ENCODE results near the gene CASZ1. TPM values are rescaled to one million over a fixed set of nuclear protein-coding genes. Genes with fewer than 3 reads are reported as not detected.

Gene CASZ1
- total RNA-seq, 4 donors from 2014 or later, result 39.1 to 215 (median 115) TPM

GRCh38 chr1:10756842-10757241 lies 39.6 kb downstream of the CASZ1 start:
- no peaks in the 10 kb centered on the region for H3K9me3 ChIP-seq
- WGBS, 2 donors (ENCODE audit: low coverage in 1 of 2), result 78 to 96% methylated on average over 4 to 10 of the region's 10 CpGs
- H3K4me3 ChIP-seq, result no peak overlapping the region
- no peak for DNase-seq
- no peaks in the 10 kb centered on the region for H3K36me3 ChIP-seq
- peaks cover 45 to 63% (median 62%) of the 10 kb centered on the region in 4 donors for H3K4me1 ChIP-seq
- intact Hi-C loops (cut with DNase I; ENCODE audit: low total_unique reads), result no loop called here
- no peak for TF ChIP-seq POLR2AphosphoS5 (IDR thresholded peaks at IDR 0.05)
- TF ChIP-seq POLR2A (IDR thresholded peaks at IDR 0.05), result no peak
- TF ChIP-seq EP300 (IDR thresholded peaks at IDR 0.05; ENCODE audit: low read depth), result no peak
- TF ChIP-seq CTCF (IDR thresholded peaks at IDR 0.05), result no peak
- H3K27ac ChIP-seq, result peak overlapping the region; percentile 80 to 87 (median 86)
- in situ Hi-C loops (cut with MboI; ENCODE audit: low pct_ligation_motif_present in 1 of 4, low pct_unique_long_range_greater_than_20kb in 1 of 4, low sequenced_read_pairs in 3 of 4), result no loop called here
- no peaks in the 10 kb centered on the region for H3K27me3 ChIP-seq

- WGBS, 2 donors (ENCODE audit: low coverage in 1 of 2), result 12% methylated on average over 16 of the region's 23 CpGs; no CpG with 5 or more reads in 1 of the 2 donors
- intact Hi-C loops (cut with DNase I; ENCODE audit: low total_unique reads) (no loop called here), in situ Hi-C loops (cut with MboI; ENCODE audit: low pct_ligation_motif_present in 1 of 4, low pct_unique_long_range_greater_than_20kb in 1 of 4, low sequenced_read_pairs in 3 of 4) (no loop called here)
- peak overlapping the region; percentile 80 to 87 (median 86) for H3K27ac ChIP-seq
- H3K4me3 ChIP-seq, result no peak overlapping the region
- DNase-seq, result peak; percentile 90
- H3K9me3 ChIP-seq, result no peaks in the 10 kb centered on the region
- peaks cover 38 to 56% (median 54%) of the 10 kb centered on the region in 4 donors for H3K4me1 ChIP-seq
- H3K36me3 ChIP-seq, result no peaks in the 10 kb centered on the region
- TF ChIP-seq POLR2AphosphoS5 (IDR thresholded peaks at IDR 0.05), result peak; percentile 64 to 91 (median 85)
- TF ChIP-seq CTCF (IDR thresholded peaks at IDR 0.05), result no peak
- peak; percentile 78 for TF ChIP-seq POLR2A (IDR thresholded peaks at IDR 0.05)
- H3K27me3 ChIP-seq, result no peaks in the 10 kb centered on the region
Observed at GRCh38 chr1:10755970-10756521, 40.4 kb downstream of the CASZ1 start.

GRCh38 chr1:10754568-10755329 lies 41.7 kb downstream of the CASZ1 start:
- Histone ChIP-seq H3K36me3 (no peaks in the 10 kb centered on the region), H3K9me3 (no peaks in the 10 kb centered on the region), H3K4me1 (peaks cover 28 to 43% (median 41%) of the 10 kb centered on the region in 4 donors), H3K27ac (no peak overlapping the region), H3K4me3 (no peak overlapping the region), H3K27me3 (no peaks in the 10 kb centered on the region)
- DNase-seq, result no peak
- in situ Hi-C loops (cut with MboI; ENCODE audit: low pct_ligation_motif_present in 1 of 4, low pct_unique_long_range_greater_than_20kb in 1 of 4, low sequenced_read_pairs in 3 of 4), result no loop called here
- intact Hi-C loops (cut with DNase I; ENCODE audit: low total_unique reads), result no loop called here
- 10 to 78% methylated on average over 2 to 24 of the region's 24 CpGs for WGBS, 2 donors (ENCODE audit: low coverage in 1 of 2)
- TF ChIP-seq POLR2A (IDR thresholded peaks at IDR 0.05), result no peak
- no peak for TF ChIP-seq POLR2AphosphoS5 (IDR thresholded peaks at IDR 0.05)
- TF ChIP-seq CTCF (IDR thresholded peaks at IDR 0.05), result no peak
- TF ChIP-seq EP300 (IDR thresholded peaks at IDR 0.05; ENCODE audit: low read depth), result no peak

- 76% methylated on average over 11 of the region's 11 CpGs; no CpG with 5 or more reads in 1 of the 2 donors for WGBS, 2 donors (ENCODE audit: low coverage in 1 of 2)
- H3K27me3 ChIP-seq, result no peaks in the 10 kb centered on the region
- peaks cover 21 to 30% (median 29%) of the 10 kb centered on the region in 4 donors for H3K4me1 ChIP-seq
- H3K4me3 ChIP-seq, result no peak overlapping the region
- intact Hi-C loops (cut with DNase I; ENCODE audit: low total_unique reads) (no loop called here), in situ Hi-C loops (cut with MboI; ENCODE audit: low pct_ligation_motif_present in 1 of 4, low pct_unique_long_range_greater_than_20kb in 1 of 4, low sequenced_read_pairs in 3 of 4) (no loop called here)
- H3K27ac ChIP-seq, result no peak overlapping the region
- no peaks in the 10 kb centered on the region for H3K36me3 ChIP-seq
- DNase-seq, result no peak
- H3K9me3 ChIP-seq, result no peaks in the 10 kb centered on the region
- no peak for TF ChIP-seq POLR2A (IDR thresholded peaks at IDR 0.05)
- no peak for TF ChIP-seq CTCF (IDR thresholded peaks at IDR 0.05)
- TF ChIP-seq POLR2AphosphoS5 (IDR thresholded peaks at IDR 0.05), result no peak
- no peak for TF ChIP-seq EP300 (IDR thresholded peaks at IDR 0.05; ENCODE audit: low read depth)
Observed at GRCh38 chr1:10753299-10753698, 43.1 kb downstream of the CASZ1 start.
